GM18498 (cell line): ENCODE measurements around the gene HSPBP1.

Experiments used
- ATAC-seq: cut with Tn5 transposase; IDR thresholded peaks from one replicate; pipeline ENCODE4 v1.9.1; 2021; ENCODE audit warnings: mild to moderate bottlenecking, moderate library complexity; ENCODE audit not compliant: unreplicated experiment

HSPBP1 gene

GRCh38 chr19:55223291-55224037, 56.4 kb downstream of the HSPBP1 start:
- ATAC-seq = no peak

GRCh38 chr19:55220525-55220924, 59.4 kb downstream of the HSPBP1 start:
- no peak for ATAC-seq

GRCh38 chr19:55216461-55217198, 63.3 kb downstream of the HSPBP1 start:
- ATAC-seq = no peak

- no peak for ATAC-seq
Observed at GRCh38 chr19:55213547-55213946, 66.4 kb downstream of the HSPBP1 start.

GRCh38 chr19:55212447-55212846, 67.5 kb downstream of the HSPBP1 start:
- no peak for ATAC-seq
